Brain microvascular endothelial cell (primary cell): ENCODE data around the gene ELOVL7.

Experiments used
- DNase-seq: peaks from one replicate; pipeline ENCODE4 v3.0.0-alpha.2; 2020
- H3K27ac ChIP-seq: fragments of 250-450 bp; sonication (Bioruptor Pico); 2 replicates; pipeline ENCODE4 v1.5.1; 2020; ENCODE audit warnings: mild to moderate bottlenecking, moderate library complexity
- H3K27me3 ChIP-seq: fragments of 250-450 bp; sonication (Bioruptor Pico); replicated peaks from 2 replicates; pipeline ENCODE4 v1.5.1; 2020; ENCODE audit warnings: mild to moderate bottlenecking
- H3K36me3 ChIP-seq: fragments of 250-450 bp; sonication (Bioruptor Pico); replicated peaks from 2 replicates; pipeline ENCODE4 v1.5.1; 2020; ENCODE audit warnings: mild to moderate bottlenecking
- H3K4me3 ChIP-seq: 2 replicates; pipeline ENCODE4 v1.5.1; 2011; ENCODE audit warnings: low read depth, mild to moderate bottlenecking, control low read depth, low read length, moderate library complexity
- in situ Hi-C: cut with HindIII; loops from 2 replicates; pipeline ENCODE4 v1.10.0; 2017; ENCODE audit warnings: low sequenced_read_pairs, low pct_ligation_motif_present
- TF ChIP-seq, protein P1 (sequence below): IDR thresholded peaks from 2 replicates; pipeline ENCODE4 v1.5.1; 2011; ENCODE audit warnings: low read depth, mild to moderate bottlenecking, moderate library complexity, low read length, control low read depth, inconsistent platforms; ENCODE audit errors: missing control alignments

ELOVL7 gene

DNA sequence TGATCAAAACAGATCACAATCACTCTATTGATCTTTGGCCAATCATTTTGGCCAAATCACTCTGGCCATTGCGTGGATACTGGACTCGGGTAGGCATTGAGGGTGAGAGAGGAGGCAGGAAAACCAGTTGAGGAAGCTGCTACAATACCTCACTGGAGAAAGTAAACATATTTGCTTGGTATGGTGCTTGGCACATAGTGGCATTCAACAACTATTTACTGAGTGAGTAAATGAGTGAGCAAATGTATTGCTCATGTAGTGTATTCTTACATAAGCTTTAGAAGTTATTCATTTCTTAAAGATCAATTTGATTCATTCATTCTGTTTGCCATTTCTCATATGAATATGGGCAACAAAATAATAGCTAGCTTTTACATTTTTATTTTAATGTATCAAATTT lies 140.1 kb downstream of the ELOVL7 start:
- TF ChIP-seq, protein P1, sequence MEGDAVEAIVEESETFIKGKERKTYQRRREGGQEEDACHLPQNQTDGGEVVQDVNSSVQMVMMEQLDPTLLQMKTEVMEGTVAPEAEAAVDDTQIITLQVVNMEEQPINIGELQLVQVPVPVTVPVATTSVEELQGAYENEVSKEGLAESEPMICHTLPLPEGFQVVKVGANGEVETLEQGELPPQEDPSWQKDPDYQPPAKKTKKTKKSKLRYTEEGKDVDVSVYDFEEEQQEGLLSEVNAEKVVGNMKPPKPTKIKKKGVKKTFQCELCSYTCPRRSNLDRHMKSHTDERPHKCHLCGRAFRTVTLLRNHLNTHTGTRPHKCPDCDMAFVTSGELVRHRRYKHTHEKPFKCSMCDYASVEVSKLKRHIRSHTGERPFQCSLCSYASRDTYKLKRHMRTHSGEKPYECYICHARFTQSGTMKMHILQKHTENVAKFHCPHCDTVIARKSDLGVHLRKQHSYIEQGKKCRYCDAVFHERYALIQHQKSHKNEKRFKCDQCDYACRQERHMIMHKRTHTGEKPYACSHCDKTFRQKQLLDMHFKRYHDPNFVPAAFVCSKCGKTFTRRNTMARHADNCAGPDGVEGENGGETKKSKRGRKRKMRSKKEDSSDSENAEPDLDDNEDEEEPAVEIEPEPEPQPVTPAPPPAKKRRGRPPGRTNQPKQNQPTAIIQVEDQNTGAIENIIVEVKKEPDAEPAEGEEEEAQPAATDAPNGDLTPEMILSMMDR = no peak
- in situ Hi-C loops = no loop called here
- Histone ChIP-seq H3K27me3 (no peaks in the 10 kb centered on the region), H3K36me3 (no peaks in the 10 kb centered on the region), H3K4me3 (no peak overlapping the region), H3K27ac (no peak overlapping the region)
- no peak for DNase-seq
